Astrocyte of the cerebellum (primary cell): ENCODE measurements around the gene ETFA.

Source experiments
- DNase-seq: peaks from one replicate; pipeline ENCODE4 v3.0.0-alpha.2; 2011; ENCODE audit warnings: low read depth
- H3K4me3 ChIP-seq: 2 replicates; pipeline ENCODE4 v1.5.1; 2011; ENCODE audit warnings: mild to moderate bottlenecking, low read depth, low read length, moderate library complexity
- CTCF ChIP-seq: IDR thresholded peaks from 2 replicates; pipeline ENCODE4 v1.5.1; 2012; ENCODE audit warnings: low read length, low read depth, moderate library complexity, mild to moderate bottlenecking; ENCODE audit errors: missing control alignments
- in situ Hi-C: cut with HindIII; loops from 2 replicates; pipeline ENCODE4 v1.10.0; 2017; ENCODE audit warnings: low sequenced_read_pairs

ETFA gene

DNA sequence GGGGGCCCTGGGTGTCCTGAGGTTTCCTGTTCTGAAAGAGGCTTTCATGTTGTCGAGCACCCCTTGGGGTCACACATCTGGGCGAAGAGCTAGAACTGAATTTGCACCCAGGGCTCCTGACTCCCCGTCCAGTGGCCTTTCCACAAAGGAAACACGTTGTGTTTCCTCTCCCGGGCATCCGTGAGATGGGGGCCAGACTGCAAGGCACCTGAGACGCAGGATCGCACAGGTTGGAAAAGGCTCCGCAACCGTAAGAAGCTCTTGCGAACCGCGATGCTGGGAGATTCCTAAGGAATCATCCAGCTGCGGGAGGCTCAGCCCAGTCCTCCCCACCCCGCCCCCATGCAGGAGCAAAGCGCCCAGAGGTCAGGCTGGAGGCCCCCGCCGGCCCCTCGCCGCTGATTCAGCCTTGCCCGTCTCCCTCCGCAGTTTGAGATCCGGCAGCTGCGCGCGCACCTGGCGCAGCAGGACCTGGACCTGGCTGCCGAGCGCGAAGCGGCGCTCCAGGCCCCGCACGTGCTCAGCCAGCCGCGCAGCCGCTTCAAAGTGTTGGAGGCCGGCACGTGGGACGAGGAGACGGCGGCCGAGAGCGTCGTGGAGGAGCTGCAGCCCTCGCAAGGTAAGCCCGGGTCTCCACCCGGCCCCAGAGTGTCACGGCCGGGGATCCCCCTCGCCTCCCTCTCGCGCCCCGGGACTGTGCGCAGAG, 119.6 kb downstream of the ETFA start:
- DNase-seq: no peak
- no peak for TF ChIP-seq CTCF
- in situ Hi-C loops: no loop called here
- no peak overlapping the region for H3K4me3 ChIP-seq

GRCh38 chr15:76190751-76191538, 120.3 kb downstream of the ETFA start:
- no peak overlapping the region for H3K4me3 ChIP-seq
- DNase-seq: peak; percentile 71
- peak; percentile 94 for TF ChIP-seq CTCF
- in situ Hi-C loops: no loop called here

- no peak overlapping the region for H3K4me3 ChIP-seq
- no peak for DNase-seq
- in situ Hi-C loops: no loop called here
- no peak for TF ChIP-seq CTCF
These were observed 121.2 kb downstream of the ETFA start for GRCh38 chr15:76190070-76190564.

DNA sequence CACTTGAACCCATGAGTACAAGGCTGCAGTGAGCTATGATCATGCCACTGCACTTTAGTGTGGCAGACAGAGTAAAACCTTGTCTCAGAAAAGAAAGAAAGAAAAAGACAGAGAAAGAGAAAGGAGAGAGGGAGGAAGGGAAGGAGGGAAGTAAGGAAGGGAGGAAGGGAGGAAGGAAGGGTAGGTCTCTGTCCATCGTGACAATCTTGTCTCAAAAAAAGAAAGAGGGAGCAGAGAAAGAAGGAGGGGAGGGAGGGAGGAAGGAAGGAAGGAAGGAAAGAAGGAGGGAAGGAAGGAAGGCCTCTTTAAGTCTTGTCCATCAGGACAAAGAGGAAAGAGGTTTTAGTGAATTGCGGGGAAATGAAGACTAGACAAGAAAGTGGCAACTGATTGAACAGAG, 122.2 kb downstream of the ETFA start:
- no peak for TF ChIP-seq CTCF
- in situ Hi-C loops: no loop called here

DNA sequence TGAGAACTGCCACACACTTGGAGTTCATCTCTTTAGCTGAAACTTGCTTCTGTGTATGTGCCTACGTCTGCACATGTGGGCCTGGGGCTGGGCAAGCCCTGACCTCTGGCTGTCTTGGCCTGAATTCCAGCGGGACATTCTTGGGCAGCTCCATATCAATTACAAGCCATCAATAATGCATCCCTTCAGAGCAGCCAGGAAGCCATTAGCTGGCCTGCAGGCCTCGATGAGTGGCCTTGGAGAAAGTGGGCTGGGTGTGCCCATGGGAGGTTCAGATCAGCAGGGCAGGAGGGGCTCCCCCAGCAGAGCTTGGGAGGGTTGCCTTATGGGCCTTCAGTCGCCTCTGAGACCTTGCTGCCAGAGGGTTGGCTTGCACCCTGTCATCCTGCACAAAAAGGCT, 124.1 kb downstream of the ETFA start:
- no peak overlapping the region for H3K4me3 ChIP-seq
- TF ChIP-seq CTCF: no peak
- DNase-seq: no peak
- in situ Hi-C loops: no loop called here

More for the DNA sequence above, 122.2 kb downstream of the ETFA start:
- H3K4me3 ChIP-seq: no peak overlapping the region
- DNase-seq: no peak

DNA sequence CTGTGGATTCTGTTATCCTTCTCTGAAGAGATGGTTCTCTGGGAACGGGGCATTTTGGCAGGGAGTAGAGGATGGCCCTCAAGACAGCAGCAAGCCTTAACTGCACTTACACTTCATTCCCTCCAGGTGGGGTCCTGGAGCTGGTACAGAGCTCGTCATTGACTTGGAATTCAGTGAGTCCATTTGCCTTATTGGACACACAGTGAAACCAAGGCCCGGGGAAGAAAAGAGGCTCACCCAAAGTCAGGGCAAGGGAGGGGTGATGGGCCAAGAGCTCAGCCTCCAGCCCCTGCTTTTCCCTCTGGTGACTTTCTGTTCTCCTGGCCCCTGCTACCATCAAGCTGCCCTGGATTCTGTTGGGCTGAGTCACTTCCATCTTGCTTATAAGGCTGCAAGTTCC, 125.6 kb downstream of the ETFA start:
- peak; percentile 63 for TF ChIP-seq CTCF
- H3K4me3 ChIP-seq: no peak overlapping the region
- in situ Hi-C loops: no loop called here
- DNase-seq: no peak
